HFFc6 (cell line): Measurements from ENCODE around the gene CCDC9. TPM values are rescaled to one million over a fixed set of nuclear protein-coding genes. Genes with fewer than 3 reads are reported as not detected.

Experiments used
- DNase-seq: peaks from one replicate; pipeline ENCODE4 v3.0.0-alpha.2; 2018
- H3K27ac Mint-ChIP-seq: 2 replicates; pipeline ENCODE4 v1.8.0; 2020; ENCODE audit warnings: mild to moderate bottlenecking, mixed read lengths
- H3K27me3 Mint-ChIP-seq: 2 replicates; pipeline ENCODE4 v1.8.0; 2021; ENCODE audit warnings: mild to moderate bottlenecking, moderate library complexity, mixed read lengths; ENCODE audit not compliant: insufficient read depth
- H3K36me3 Mint-ChIP-seq: 2 replicates; pipeline ENCODE4 v1.8.0; 2021; ENCODE audit warnings: low read depth, mixed read lengths
- H3K4me1 Mint-ChIP-seq: 2 replicates; pipeline ENCODE4 v1.8.0; 2020; ENCODE audit warnings: low read depth, mixed read lengths
- H3K4me3 Mint-ChIP-seq: 2 replicates; pipeline ENCODE4 v1.8.0; 2020; ENCODE audit warnings: mild to moderate bottlenecking, moderate library complexity, mixed read lengths
- H3K9me3 Mint-ChIP-seq: 2 replicates; pipeline ENCODE4 v1.8.0; 2020; ENCODE audit warnings: mild to moderate bottlenecking, mixed read lengths
- CTCF ChIP-seq: fragments of 200-600 bp; sonication (generic); IDR thresholded peaks from 2 replicates; pipeline ENCODE4 v1.5.0; 2021; ENCODE audit warnings: antibody characterized with exemption, mild to moderate bottlenecking
- total RNA-seq, 6 experiments: library from RNA; stranded (reverse); fragmentation: NEBNext Ultra II Directional; extraction: Animal tissue kit (Norgen Biotek cat#: 25700); gene quantifications; 2 replicates in 1 of 6; 3 replicates in 5 of 6; pipeline ENCODE4 v1.2.3, GENCODE V29; 2021

The CCDC9 gene
- total RNA-seq, 6 experiments from 2014 or later: 20.6 to 30.6 (median 23.8) TPM

- Mint-ChIP-seq H3K27ac (no peak overlapping the region), H3K36me3 (peaks cover 9% of the 10 kb centered on the region), H3K9me3 (no peaks in the 10 kb centered on the region), H3K27me3 (peaks cover 3% of the 10 kb centered on the region), H3K4me1 (peaks cover 7% of the 10 kb centered on the region), H3K4me3 (no peak overlapping the region)
- DNase-seq: no peak
- no peak for TF ChIP-seq CTCF
These were observed 35.1 kb upstream of the CCDC9 start for GRCh38 chr19:47221080-47221841.

GRCh38 chr19:47221890-47222289, 34.4 kb upstream of the CCDC9 start:
- Mint-ChIP-seq H3K27me3 (peaks cover 4% of the 10 kb centered on the region), H3K4me3 (no peak overlapping the region), H3K27ac (no peak overlapping the region), H3K4me1 (peaks cover 10% of the 10 kb centered on the region), H3K36me3 (peaks cover 9% of the 10 kb centered on the region), H3K9me3 (no peaks in the 10 kb centered on the region)
- no peak for DNase-seq
- no peak for TF ChIP-seq CTCF

- H3K36me3 Mint-ChIP-seq: peaks cover 9% of the 10 kb centered on the region
- DNase-seq: peak; percentile 81
- peak; percentile 75 for TF ChIP-seq CTCF
- no peaks in the 10 kb centered on the region for H3K9me3 Mint-ChIP-seq
- H3K4me1 Mint-ChIP-seq: peaks cover 17% of the 10 kb centered on the region
- H3K27me3 Mint-ChIP-seq: peaks cover 5% of the 10 kb centered on the region
- peak overlapping the region; percentile 93 for H3K27ac Mint-ChIP-seq
- H3K4me3 Mint-ChIP-seq: peak overlapping the region; percentile 55; the same call in 1 of the 2 replicates
These were observed 30.4 kb upstream of the CCDC9 start for GRCh38 chr19:47225746-47226425.

- Mint-ChIP-seq H3K9me3 (no peaks in the 10 kb centered on the region), H3K4me3 (peak overlapping the region; percentile 85; the same call in 1 of the 2 replicates), H3K36me3 (peaks cover 13% of the 10 kb centered on the region), H3K27ac (peak overlapping the region; percentile 91), H3K27me3 (peaks cover 7% of the 10 kb centered on the region), H3K4me1 (peaks cover 22% of the 10 kb centered on the region)
- peak; percentile 22; the same call in 1 of the 2 replicates for TF ChIP-seq CTCF
- DNase-seq: peak; percentile 65
These were observed 29.6 kb upstream of the CCDC9 start for GRCh38 chr19:47226426-47227351.
